IMR-90 (cell line): Measurements from ENCODE around the gene CAMTA1. TPM values are rescaled to one million over a fixed set of nuclear protein-coding genes. Genes with fewer than 3 reads are reported as not detected.

Experiments used
- ATAC-seq: fragments of 200-7000 bp; cut with Tn5 transposase; 2 replicates; pipeline ENCODE4 v1.9.1; 2020; ENCODE audit warnings: low read depth, mild to moderate bottlenecking, moderate library complexity
- BruUV-seq: library from RNA; stranded (reverse); fragments of 400-500 nt; replicated peaks from 2 replicates; lab custom pipeline; 2021; lab: Mats Ljungman, UMichigan
- CTCF ChIA-PET: fragments of 300-600 bp; formaldehyde crosslinking; extraction: SDS; loops from one replicate; lab custom pipeline; 2021; ENCODE audit warnings: antibody characterized with exemption; lab: Yijun Ruan, JAX
- POLR2A ChIA-PET: fragments of 300-600 bp; sonication (Branson Sonifier 250); formaldehyde crosslinking; loops from one replicate; lab custom pipeline; 2022; ENCODE audit warnings: antibody characterized with exemption; ENCODE audit not compliant: unreplicated experiment; lab: Charles Lee
- DNase-seq: peaks from one replicate; pipeline ENCODE4 v3.0.0; 2013
- H2AFZ ChIP-seq: replicated peaks from 2 replicates; pipeline ENCODE3; 2013; ENCODE audit warnings: low read length, mild to moderate bottlenecking; ENCODE audit not compliant: poor library complexity
- H2AK5ac ChIP-seq: 2 replicates; pipeline ENCODE4 v1.6.1; 2013; ENCODE audit warnings: low read depth, low read length, inconsistent platforms
- H2AK9ac ChIP-seq: replicated peaks from 2 replicates; pipeline ENCODE3; 2013; ENCODE audit warnings: mild to moderate bottlenecking, low read depth, low read length, moderate library complexity; ENCODE audit not compliant: poor library complexity
- H2BK120ac ChIP-seq: 2 replicates; pipeline ENCODE4 v1.6.1; 2013; ENCODE audit warnings: low read depth, low read length, inconsistent platforms
- H2BK15ac ChIP-seq: 3 replicates; pipeline ENCODE4 v1.6.1; 2013; ENCODE audit warnings: low read depth, low read length, inconsistent platforms
- H2BK20ac ChIP-seq: 2 replicates; pipeline ENCODE4 v1.6.1; 2013; ENCODE audit warnings: low read depth, mild to moderate bottlenecking, inconsistent platforms, low read length, moderate library complexity
- H2BK5ac ChIP-seq: 2 replicates; pipeline ENCODE4 v1.6.1; 2013; ENCODE audit warnings: mild to moderate bottlenecking, low read depth, low read length, inconsistent platforms; ENCODE audit not compliant: poor library complexity, severe bottlenecking
- H3K14ac ChIP-seq: replicated peaks from 2 replicates; pipeline ENCODE4 v1.6.1; 2013; ENCODE audit warnings: low read depth, low read length, inconsistent platforms
- H3K18ac ChIP-seq: 2 replicates; pipeline ENCODE4 v1.6.1; 2013; ENCODE audit warnings: low read depth, low read length, control low read depth
- H3K23ac ChIP-seq: 2 replicates; pipeline ENCODE4 v1.6.1; 2013; ENCODE audit warnings: low read depth, low read length, inconsistent platforms
- H3K27ac ChIP-seq: 2 replicates; pipeline ENCODE4 v1.5.1; 2013; ENCODE audit warnings: mild to moderate bottlenecking, control low read depth, low read length; ENCODE audit not compliant: insufficient read depth
- H3K27me3 ChIP-seq: 2 replicates; pipeline ENCODE4 v1.6.1; 2013; ENCODE audit warnings: low read length; ENCODE audit not compliant: control insufficient read depth, insufficient read depth
- H3K36me3 ChIP-seq: 2 replicates; pipeline ENCODE4 v1.6.1; 2013; ENCODE audit warnings: low read length, mixed read lengths; ENCODE audit not compliant: control insufficient read depth, insufficient read depth
- H3K4ac ChIP-seq: 2 replicates; pipeline ENCODE4 v1.6.1; 2013; ENCODE audit warnings: low read depth, low read length, inconsistent platforms
- H3K4me1 ChIP-seq: 2 replicates; pipeline ENCODE4 v1.6.1; 2013; ENCODE audit warnings: low read length, mixed read lengths; ENCODE audit not compliant: control insufficient read depth, insufficient read depth
- H3K4me2 ChIP-seq: 2 replicates; pipeline ENCODE4 v1.6.1; 2013; ENCODE audit warnings: low read depth, mild to moderate bottlenecking, control low read depth, low read length, moderate library complexity
- H3K4me3 ChIP-seq: 2 replicates; pipeline ENCODE4 v1.5.1; 2013; ENCODE audit warnings: low read depth, mild to moderate bottlenecking, control low read depth, low read length, moderate library complexity; ENCODE audit not compliant: insufficient read depth
- H3K56ac ChIP-seq: 2 replicates; pipeline ENCODE4 v1.6.1; 2013; ENCODE audit warnings: low read length, inconsistent platforms; ENCODE audit not compliant: insufficient read depth; ENCODE audit errors: extremely low read depth
- H3K79me1 ChIP-seq, 2 experiments: 2 replicates each; pipeline ENCODE4 v1.6.1; 2013; ENCODE audit warnings: low read length in 2 of 2, inconsistent platforms in 1 of 2, low read depth in 1 of 2
- H3K9ac ChIP-seq: 2 replicates; pipeline ENCODE4 v1.6.1; 2013; ENCODE audit warnings: low read depth, low read length, control low read depth
- H3K9me1 ChIP-seq: 2 replicates; pipeline ENCODE4 v1.6.1; 2013; ENCODE audit warnings: low read length, inconsistent platforms; ENCODE audit not compliant: insufficient read depth
- H3K9me3 ChIP-seq: 2 replicates; pipeline ENCODE4 v1.6.1; 2013; ENCODE audit warnings: low read length; ENCODE audit not compliant: control insufficient read depth, insufficient read depth
- H4K20me1 ChIP-seq: 2 replicates; pipeline ENCODE4 v1.6.1; 2013; ENCODE audit warnings: low read length, inconsistent platforms; ENCODE audit not compliant: insufficient read depth
- H4K5ac ChIP-seq: 2 replicates; pipeline ENCODE4 v1.6.1; 2013; ENCODE audit warnings: mild to moderate bottlenecking, low read depth, low read length, control low read depth
- H4K8ac ChIP-seq, 2 experiments: 2 replicates each; pipeline ENCODE4 v1.6.1; 2013; ENCODE audit warnings: low read depth in 2 of 2, low read length in 2 of 2, control low read depth in 1 of 2, inconsistent platforms in 1 of 2
- H4K91ac ChIP-seq: 2 replicates; pipeline ENCODE4 v1.6.1; 2013; ENCODE audit warnings: low read depth, low read length, inconsistent platforms; ENCODE audit not compliant: insufficient read depth
- BHLHE40 ChIP-seq: fragments of 150-350 bp; IDR thresholded peaks from 2 replicates; pipeline ENCODE4 v1.6.1; 2016; ENCODE audit warnings: mild to moderate bottlenecking, low read depth, low read length
- CEBPB ChIP-seq: IDR thresholded peaks from 2 replicates; pipeline ENCODE4 v1.6.1; 2012; ENCODE audit warnings: low read depth, low read length, improper control_type of control experiment
- CHD1 ChIP-seq: IDR thresholded peaks from 2 replicates; pipeline ENCODE4 v1.6.1; 2012; ENCODE audit warnings: low read depth, low read length, improper control_type of control experiment
- CTCF ChIP-seq: conservative IDR thresholded peaks from 2 replicates; pipeline ENCODE4 v1.5.1; 2012; ENCODE audit warnings: mild to moderate bottlenecking, low read depth, low read length, improper control_type of control experiment
- ELK1 ChIP-seq: fragments of 150-350 bp; IDR thresholded peaks from 2 replicates; pipeline ENCODE4 v1.6.1; 2016; ENCODE audit warnings: low read depth, mild to moderate bottlenecking, low read length, moderate library complexity, borderline replicate concordance
- FOS ChIP-seq: fragments of 150-350 bp; IDR thresholded peaks from 2 replicates; pipeline ENCODE4 v1.6.1; 2016; ENCODE audit warnings: low read depth, low read length
- MAFK ChIP-seq: IDR thresholded peaks from 2 replicates; pipeline ENCODE4 v1.6.1; 2012; ENCODE audit warnings: low read depth, low read length, improper control_type of control experiment
- MAZ ChIP-seq: IDR thresholded peaks from 2 replicates; pipeline ENCODE4 v1.6.1; 2012; ENCODE audit warnings: low read depth, mild to moderate bottlenecking, low read length, improper control_type of control experiment, moderate library complexity, borderline replicate concordance
- MXI1 ChIP-seq: IDR thresholded peaks from 2 replicates; pipeline ENCODE4 v1.6.1; 2012; ENCODE audit warnings: low read depth, mild to moderate bottlenecking, low read length, moderate library complexity, borderline replicate concordance
- NFE2L2 ChIP-seq: fragments of 150-350 bp; IDR thresholded peaks from 2 replicates; pipeline ENCODE4 v1.6.1; 2016; ENCODE audit warnings: low read depth, mild to moderate bottlenecking, low read length
- POLR2A ChIP-seq: IDR thresholded peaks from 2 replicates; pipeline ENCODE4 v1.6.1; 2012; ENCODE audit warnings: mild to moderate bottlenecking, low read depth, low read length
- RAD21 ChIP-seq: IDR thresholded peaks from 2 replicates; pipeline ENCODE4 v1.6.1; 2012; ENCODE audit warnings: low read length, improper control_type of control experiment
- RCOR1 ChIP-seq: IDR thresholded peaks from 2 replicates; pipeline ENCODE4 v1.6.1; 2012; ENCODE audit warnings: mild to moderate bottlenecking, low read length, improper control_type of control experiment; ENCODE audit not compliant: insufficient replicate concordance
- RFX5 ChIP-seq: IDR thresholded peaks from 2 replicates; pipeline ENCODE4 v1.8.0; 2012; ENCODE audit warnings: low read depth, mild to moderate bottlenecking, low read length, moderate library complexity
- SMC3 ChIP-seq: fragments of 150-350 bp; IDR thresholded peaks from 2 replicates; pipeline ENCODE4 v1.6.1; 2016; ENCODE audit warnings: low read depth, mild to moderate bottlenecking, antibody characterized with exemption, low read length, moderate library complexity
- USF2 ChIP-seq: fragments of 150-350 bp; IDR thresholded peaks from 2 replicates; pipeline ENCODE4 v1.6.1; 2017; ENCODE audit warnings: mild to moderate bottlenecking, antibody characterized with exemption, low read length, low read depth
- WGBS, 2 experiments: methylation state at CpG; one replicate each; pipeline versions ENCODE4 v1.1.5 to v1.1.7; 2013; ENCODE audit warnings: missing lambda C conversion rate in 2 of 2; ENCODE audit not compliant: insufficient read length in 1 of 2; ENCODE audit errors: extremely low coverage in 2 of 2; 5-methylcytosine and 5-hydroxymethylcytosine counted together
- dilution Hi-C: fragments of 300-500 bp; cut with HindIII; formaldehyde crosslinking; loops from one replicate; pipeline ENCODE4 v1.14.3; 2018; ENCODE audit warnings: low sequenced_read_pairs; ENCODE audit not compliant: unreplicated experiment
- in situ Hi-C: fragments of 300-500 bp; cut with MboI; formaldehyde crosslinking; loops from 3 replicates; pipeline ENCODE4 v1.14.3; 2019; ENCODE audit warnings: low sequenced_read_pairs, inconsistent platforms, mixed read lengths
- intact Hi-C: fragments of 100-400 bp; cut with micrococcal nuclease; formaldehyde crosslinking; loops from 2 replicates; pipeline ENCODE4 v1.10.0; 2022
- polyA plus RNA-seq, 3 experiments: library from polyadenylated mRNA; depleted of rRNA; stranded (reverse); fragments of >200 nt; gene quantifications; 2 replicates each; pipeline ENCODE4 v1.2.3, GENCODE V29; 2012; ENCODE audit warnings: low replicate concordance in 1 of 3
- total RNA-seq: library from RNA; depleted of rRNA; stranded (reverse); fragments of >200 nt; gene quantifications from 2 replicates; pipeline ENCODE4 v1.2.3, GENCODE V29; 2012

CAMTA1 gene
- total and polyA plus RNA-seq, 2 of the 4 experiments (the other 2 are of a cell fraction), result 35.5 to 74.3 TPM

GRCh38 chr1:7504438-7504720 lies 719.1 kb downstream of the CAMTA1 start:
- no peak overlapping the region for H2AK5ac ChIP-seq
- ChIA-PET CTCF (no interaction called here), POLR2A (no interaction called here)
- no peaks in the 10 kb centered on the region for H3K9me1 ChIP-seq
- no peak overlapping the region for H3K9ac ChIP-seq
- no peak for ATAC-seq
- no peak overlapping the region for H3K18ac ChIP-seq
- intact Hi-C loops, result no loop called here
- no peak overlapping the region for H3K56ac ChIP-seq
- H4K91ac ChIP-seq, result no peak overlapping the region
- H2BK120ac ChIP-seq, result no peak overlapping the region
- no peak overlapping the region for H3K4me2 ChIP-seq
- no peak overlapping the region for H2BK20ac ChIP-seq
- WGBS, 2 experiments, result 90% methylated on average over 2 of the region's 2 CpGs; no CpG with 5 or more reads in 1 of the 2 experiments
- H2BK5ac ChIP-seq, result no peak overlapping the region
- no peak overlapping the region for H2AK9ac ChIP-seq
- H3K14ac ChIP-seq, result no peak overlapping the region
- H4K20me1 ChIP-seq, result no peaks in the 10 kb centered on the region
- no peak for TF ChIP-seq CEBPB
- no peak for TF ChIP-seq SMC3
- no peak for TF ChIP-seq ELK1
- no peak for TF ChIP-seq NFE2L2
- TF ChIP-seq RAD21, result no peak
- TF ChIP-seq RFX5, result no peak
- TF ChIP-seq USF2, result no peak
- TF ChIP-seq BHLHE40, result no peak
- no peak for TF ChIP-seq CHD1
- no peak for TF ChIP-seq MAFK
- no peak for TF ChIP-seq CTCF
- TF ChIP-seq FOS, result no peak
- TF ChIP-seq MXI1, result no peak
- no peak for TF ChIP-seq MAZ
- TF ChIP-seq RCOR1, result no peak
- TF ChIP-seq POLR2A, result no peak
- H3K9me3 ChIP-seq, result no peaks in the 10 kb centered on the region
- DNase-seq, result no peak
- H3K4ac ChIP-seq, result no peak overlapping the region
- no TSS peak for BruUV-seq
- H2BK15ac ChIP-seq, result no peak overlapping the region
- dilution Hi-C loops, result no loop called here
- no peaks in the 10 kb centered on the region for H3K79me1 ChIP-seq
- no peak overlapping the region for H3K27ac ChIP-seq
- no peaks in the 10 kb centered on the region for H3K27me3 ChIP-seq
- no peak overlapping the region for H2AFZ ChIP-seq
- H4K5ac ChIP-seq, result no peak overlapping the region
- no peak overlapping the region for H3K23ac ChIP-seq
- no peak overlapping the region for H4K8ac ChIP-seq
- in situ Hi-C loops, result no loop called here
- H3K4me1 ChIP-seq, result peaks cover 5% of the 10 kb centered on the region; the same call in 1 of the 2 replicates
- H3K4me3 ChIP-seq, result no peak overlapping the region
- no peaks in the 10 kb centered on the region for H3K36me3 ChIP-seq
